Stimulated activated CD4-positive, alpha-beta T cell treated with anti-CD3 and anti-CD28 coated beads, Interleukin-4, amount 100 ng/mL, for 4 hours (primary cell): ENCODE results near the gene RNF26.
"Not testable (repeated sequence)": the region's sequence is repeated elsewhere in the genome, so short reads cannot be mapped to it uniquely, and the experiment has no call there.

Source experiments
- DNase-seq, 2 experiments: peaks; one replicate each; pipeline ENCODE4 v3.0.0-alpha.2; 2020

RNF26 gene

DNA sequence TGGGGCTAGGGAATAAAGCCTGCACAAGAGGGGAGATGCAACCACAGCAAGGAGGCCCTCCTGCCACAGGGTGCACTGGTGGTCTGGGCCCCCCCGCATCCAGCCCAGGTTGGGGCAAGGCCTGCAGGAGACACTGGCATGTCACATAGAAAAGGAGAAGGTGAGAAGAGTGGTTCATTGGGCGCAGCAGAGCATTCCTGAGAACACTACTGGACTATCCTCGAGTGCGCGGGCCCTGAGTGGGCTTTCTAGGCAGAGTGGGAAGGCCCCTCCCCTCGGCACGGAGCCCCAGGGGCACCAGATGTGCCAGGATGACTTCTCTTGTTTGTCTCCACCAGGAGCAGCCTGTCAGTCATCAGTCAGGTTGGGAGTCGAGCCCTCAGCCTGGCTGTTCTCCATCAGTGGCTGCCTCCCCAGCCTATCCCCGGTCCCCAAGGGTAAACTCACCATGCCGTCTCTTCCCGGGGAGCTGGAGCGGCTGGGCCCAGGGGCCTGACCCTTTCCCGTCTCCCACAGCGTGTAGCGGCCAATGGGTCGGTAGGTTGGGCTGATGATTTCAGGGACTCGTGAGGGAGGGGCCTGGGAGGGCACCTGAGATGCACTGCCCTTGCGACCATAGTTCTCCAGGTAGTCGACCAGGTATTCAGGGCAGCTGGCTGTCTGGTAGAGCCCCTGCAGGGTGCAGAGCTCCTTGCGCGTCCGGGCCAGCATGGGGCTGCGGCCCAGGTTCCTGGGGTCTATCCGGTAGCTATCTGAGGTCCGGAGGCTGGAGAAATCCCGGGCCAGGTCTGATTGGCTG is 38.1 kb downstream of the RNF26 start:
- no peak for DNase-seq

DNA sequence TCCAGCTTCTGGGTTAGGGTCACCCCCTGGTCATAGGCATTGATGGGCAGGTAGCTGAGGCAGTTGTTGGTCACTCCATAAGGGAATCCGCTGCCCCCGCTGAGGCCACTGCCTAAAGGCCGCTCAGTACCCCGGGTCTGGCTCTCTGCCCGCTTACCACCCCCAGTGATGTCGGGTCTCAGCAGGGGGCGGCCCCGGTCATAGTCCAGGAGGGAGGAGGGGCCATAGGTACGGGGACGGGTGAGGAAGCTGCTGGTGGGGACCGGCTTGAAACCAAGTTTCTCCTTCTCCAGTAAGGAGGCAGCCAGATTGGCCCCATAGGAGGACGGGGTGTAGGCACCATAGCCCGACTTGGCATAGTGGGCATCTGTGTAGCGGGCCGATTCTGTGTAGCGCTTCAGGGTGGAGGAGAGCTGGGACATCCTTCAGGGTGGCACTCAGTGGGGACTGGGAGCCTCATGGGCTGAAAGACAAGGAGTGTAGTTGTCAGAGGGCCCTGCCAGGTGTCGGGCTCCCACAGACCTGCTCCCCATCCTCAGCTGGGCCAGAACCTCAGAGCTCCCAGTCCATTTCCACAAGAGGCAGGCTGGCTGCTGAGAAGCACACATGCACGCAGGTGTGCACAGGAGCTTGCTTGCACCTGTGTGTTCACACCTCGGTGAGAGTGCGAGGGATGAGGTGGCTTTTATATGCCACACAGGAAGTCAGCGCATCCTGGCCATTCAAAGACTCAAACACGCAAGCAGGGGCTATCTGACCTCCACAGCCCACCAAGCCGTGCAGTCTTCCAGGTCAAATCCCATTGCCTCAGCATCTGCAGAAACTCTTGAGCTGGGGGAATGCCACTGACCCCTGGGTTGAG is 39.0 kb downstream of the RNF26 start:
- DNase-seq: no peak

DNA sequence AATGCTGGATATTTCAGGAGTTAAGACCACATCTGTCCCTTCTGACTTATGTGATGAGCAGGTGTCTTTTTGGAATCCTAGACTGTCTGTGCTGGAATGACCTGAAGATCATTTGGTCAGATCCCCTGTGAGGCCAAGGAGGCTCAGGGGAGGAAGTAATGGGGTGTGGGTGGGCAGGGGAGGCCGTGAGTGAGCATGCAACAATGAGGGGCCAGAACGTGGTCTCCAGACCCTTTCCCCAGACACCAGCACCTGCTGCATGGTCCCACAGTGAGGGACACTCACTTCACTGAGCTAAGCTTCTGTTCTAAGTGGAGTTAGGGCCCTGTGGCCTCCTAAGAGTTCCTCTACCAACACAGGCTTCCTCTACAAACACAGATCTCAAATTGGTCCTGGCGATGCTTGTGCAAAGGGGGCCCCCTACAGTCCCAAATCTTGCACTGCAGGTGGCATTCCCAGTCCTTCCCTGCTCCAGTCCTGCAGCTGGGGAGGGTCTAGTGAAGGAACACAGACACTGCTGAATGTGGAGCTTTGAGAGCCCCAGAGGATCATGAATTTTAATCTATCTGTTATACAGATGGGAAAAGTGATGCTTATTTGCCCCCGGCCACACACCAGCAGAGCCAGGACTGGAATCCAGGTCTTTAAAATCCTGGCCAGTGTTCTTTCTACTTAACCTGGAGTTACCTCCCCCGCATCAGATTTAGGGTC is 39.7 kb downstream of the RNF26 start:
- peak; percentile 14 to 34 for DNase-seq

DNA sequence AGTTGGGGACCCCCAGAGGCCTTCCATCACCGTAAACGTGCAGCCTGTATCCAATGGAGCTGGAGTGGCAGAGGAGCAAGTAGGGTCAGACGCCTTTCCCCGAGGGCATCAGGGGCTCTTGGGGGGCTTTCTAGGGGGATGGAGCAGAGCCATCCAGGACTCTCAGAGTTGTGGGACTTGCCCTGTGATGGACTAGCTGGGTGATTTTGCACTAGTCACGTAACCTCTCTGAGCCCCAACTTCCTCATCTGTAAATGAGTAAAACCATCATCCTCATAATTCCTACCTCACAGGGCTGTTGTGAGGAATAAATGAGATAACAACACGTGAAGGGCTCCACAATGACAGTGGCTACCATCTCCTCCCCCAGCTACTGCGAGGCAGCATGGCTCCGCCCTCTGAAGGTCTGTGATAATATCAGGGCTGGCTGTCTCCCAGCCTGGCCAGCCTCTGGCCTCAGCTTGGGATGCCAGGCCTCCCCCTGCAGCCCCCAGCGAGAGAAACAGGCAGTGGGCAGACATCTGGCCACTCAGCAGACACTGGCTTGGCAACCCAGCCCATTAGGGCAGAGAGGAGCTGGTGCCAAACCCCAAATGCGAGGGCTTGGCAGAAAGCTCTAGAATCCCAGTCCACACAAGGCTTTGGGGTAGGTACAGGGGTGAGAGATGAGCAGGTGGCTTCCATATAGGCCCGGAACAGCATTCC is 40.5 kb downstream of the RNF26 start:
- DNase-seq: no peak

DNA sequence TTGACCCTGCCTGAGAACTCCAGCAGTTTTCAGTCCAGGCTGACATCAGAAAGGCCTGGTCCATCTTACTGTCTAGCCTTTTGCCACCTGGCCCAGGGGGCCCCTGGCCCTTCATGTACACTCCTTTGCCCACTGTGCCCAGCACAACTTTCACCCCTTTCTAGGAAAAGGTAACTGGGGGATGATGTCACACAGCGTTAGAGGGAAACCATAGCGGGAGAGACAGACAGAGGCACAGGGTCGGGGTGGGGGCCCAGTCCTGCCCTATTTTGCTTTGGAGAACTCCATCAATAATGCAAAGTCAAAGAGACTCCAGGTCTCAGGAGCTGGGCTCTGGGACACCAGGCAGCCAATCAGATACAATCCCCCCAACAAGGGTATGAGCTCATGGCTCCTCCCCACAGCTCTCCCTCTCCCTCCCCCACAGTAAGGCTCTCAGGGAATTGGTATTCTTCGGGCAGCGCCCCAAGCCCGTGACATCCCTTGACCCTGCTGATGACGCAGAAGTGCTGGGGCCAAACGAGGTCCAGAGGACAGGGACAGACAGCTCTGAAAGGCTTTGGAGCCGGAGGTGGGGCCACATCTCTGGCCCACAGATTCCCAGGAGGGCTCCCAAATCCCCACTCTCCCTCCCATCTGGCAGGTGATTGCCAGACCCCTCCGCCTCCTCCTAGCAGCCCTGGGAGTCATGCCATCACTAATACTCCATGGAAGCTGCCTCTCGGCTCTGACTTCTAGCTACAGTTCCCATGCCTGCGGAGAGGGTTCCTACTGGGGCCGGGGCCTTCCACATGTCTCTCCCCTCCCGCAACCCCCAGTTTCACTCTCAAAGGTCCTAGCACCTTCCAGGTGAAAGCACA is 41.2 kb downstream of the RNF26 start:
- DNase-seq: no peak

DNA sequence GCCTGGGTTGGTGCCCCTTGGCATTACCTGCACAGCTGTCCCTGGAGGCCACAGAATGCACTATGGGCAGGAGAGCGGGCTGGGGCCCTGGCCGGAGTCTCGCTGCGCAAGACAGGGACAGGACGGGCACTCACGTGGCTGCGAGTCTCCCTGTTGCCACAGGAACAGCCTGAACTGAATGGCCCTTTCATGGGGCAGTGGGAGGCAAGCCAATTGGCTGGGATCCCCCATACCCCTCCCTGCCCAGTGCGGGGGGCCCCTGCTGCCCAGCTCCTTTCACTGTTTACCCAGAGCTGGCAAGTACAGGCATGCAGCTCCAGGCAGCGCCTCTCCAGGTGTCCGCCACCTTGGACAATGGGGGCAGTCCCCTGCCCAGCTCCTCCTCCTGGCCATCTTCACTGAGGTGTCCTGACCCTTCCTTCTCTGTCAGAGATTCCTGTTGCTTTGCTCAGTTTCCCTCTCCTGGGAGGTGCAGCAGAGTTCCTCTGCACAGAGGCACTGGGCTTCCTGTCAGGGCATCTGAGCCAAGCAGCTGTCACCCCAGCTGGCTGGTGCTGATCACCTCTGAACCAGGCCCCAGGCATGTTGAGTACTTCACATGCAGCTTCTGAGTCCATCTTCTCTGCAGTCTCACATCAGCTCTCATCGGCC is 42.0 kb downstream of the RNF26 start:
- DNase-seq: no peak

DNA sequence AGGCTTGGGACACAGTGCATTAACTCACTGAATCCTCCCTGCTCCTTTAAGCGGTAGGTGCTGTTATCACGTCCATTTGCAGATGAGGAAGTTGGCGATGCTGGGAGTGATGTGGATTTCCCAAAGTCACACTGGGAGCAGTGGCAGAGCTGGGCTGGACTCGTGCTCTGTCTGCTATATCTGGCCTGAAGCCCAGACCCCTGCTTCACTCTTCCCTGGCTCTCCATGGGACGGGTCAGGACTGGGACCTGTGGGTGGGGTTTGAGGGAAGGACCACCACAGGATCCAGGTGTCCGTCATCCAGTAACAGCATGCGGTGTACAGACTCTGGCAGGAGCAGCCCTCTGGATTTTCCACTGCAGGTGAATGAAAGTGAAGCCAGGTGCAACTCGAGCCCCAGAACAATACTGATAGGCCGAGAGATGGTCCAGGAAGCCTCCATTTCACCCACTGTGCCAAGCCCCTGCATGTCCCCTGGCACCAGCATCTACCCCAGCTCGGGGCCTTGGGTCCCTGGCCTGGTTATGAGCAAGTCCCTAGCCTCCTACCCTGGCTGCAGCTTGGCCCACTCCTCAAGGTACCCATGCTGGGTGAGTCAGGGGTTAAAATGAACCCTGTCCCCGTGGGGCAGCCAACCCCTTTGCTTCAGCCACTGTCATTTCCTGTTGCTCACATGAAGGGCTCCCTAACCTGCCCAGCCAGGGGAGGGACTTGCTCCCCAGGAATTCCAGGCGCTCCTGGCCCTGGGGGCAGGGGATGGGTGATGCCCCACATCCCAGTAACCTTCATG is 43.0 kb downstream of the RNF26 start:
- no peak for DNase-seq

DNA sequence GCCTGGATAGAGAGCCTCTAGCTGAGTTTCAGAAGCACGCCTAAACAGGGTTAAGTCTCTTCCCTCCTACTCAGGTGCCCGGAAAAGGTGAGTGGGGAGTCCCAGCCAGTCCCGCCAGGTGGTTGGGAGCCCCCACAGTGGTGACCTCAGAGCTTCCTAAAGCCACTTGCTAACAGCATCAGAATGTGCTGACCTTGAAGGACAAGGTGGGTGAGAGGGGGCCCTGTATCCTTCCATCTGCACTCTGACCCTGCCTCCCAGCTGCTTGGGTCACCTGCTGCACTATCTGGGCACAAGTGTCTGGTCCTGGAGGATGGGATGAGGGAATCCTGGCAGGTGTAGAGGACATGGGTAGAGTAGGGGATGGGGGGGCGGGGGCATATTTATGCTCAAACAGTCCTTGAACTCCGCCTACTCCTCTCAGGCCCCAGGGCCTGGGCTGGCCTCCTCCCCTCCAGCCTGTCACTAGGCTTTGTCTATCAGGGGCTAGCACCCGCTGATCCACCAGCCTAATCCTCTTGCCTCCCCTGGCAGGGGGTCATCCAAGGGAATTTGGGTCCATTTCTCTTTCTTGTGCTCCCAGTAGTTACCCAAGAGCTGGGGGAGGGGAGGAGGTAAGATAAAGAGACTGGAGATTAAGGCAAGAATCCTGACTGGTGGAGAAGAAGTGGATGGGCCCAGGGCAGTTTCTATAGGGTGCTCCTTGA is 43.8 kb downstream of the RNF26 start:
- DNase-seq: no peak

DNA sequence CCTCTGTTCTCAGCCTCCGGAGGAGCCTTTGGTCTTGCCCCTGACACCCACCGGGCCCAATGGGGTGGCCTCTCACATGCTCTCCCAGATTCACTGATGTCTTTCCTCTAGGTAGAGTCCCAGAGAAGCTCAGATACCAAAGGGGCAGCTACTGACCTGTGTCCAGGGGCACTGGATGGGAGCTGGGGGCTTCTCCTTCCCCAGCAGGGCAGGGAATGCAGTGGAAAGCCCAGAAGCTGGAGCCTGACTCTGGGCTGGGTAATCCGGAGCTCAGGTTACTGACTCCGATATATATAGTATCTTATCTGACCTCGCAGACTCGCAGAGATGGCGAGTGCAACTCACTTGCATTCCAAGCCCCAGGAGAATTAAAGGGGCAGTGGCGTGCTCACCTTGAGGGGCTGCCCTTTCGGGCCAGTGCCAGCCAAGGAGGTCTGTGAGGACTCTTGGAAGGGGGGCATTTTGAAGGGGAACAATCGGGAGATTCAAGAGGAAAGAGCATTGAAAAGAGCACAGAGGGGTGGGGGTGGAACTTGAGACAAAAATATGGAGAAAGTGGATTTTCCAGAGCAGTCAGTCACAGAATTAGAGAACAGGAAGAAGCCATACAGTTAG is 44.6 kb downstream of the RNF26 start:
- no peak for DNase-seq

DNA sequence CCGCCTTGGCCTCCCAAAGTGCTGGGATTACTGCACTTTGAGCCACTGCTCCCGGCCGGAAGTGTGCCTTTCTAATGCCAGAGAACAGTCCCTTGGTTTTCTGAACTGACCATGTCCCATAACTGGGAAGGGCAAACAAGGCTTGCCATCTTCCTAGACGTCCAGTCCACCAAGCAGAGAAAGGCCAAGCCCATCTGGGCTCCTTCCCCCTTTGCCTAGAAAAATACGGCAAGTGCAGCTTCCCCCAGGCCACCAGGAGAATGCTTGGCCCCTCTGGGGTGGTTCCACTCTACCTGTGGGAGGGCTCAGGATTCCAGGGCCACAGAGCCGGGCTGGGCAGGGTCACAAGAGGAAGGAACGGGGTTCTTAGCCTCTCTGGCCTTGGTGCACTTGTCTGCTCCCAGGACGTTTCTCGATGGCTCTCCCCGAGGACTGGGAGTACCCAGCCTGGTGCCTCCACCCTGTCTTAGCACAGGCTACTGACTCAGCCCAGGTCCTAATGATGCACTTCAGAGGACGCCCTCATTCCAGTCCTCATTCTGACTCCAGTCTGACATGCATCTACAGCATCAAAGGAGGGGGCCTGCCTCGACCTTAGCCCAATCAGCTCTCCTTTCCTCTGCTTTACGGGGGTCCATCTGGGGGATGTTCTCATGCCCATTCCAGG is 46.0 kb downstream of the RNF26 start:
- no peak for DNase-seq

DNA sequence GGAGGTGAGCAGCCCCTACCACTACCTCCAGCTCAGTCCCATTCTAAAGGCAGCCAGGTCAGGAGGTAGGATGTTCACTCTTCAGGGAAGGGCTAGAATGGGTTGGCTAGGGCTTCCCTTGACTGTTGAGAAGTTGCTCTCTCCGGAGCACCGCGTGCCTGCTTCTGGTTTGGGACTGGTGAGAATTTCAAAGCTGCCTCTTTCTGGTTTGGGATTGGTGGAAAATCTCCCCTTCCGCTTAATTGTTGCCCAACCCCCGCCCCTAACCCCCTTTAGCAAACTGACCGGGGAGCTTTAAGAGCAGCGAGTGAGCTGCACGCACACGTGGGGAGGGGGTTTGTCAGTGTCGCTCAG is 46.5 kb downstream of the RNF26 start:
- DNase-seq: no peak

DNA sequence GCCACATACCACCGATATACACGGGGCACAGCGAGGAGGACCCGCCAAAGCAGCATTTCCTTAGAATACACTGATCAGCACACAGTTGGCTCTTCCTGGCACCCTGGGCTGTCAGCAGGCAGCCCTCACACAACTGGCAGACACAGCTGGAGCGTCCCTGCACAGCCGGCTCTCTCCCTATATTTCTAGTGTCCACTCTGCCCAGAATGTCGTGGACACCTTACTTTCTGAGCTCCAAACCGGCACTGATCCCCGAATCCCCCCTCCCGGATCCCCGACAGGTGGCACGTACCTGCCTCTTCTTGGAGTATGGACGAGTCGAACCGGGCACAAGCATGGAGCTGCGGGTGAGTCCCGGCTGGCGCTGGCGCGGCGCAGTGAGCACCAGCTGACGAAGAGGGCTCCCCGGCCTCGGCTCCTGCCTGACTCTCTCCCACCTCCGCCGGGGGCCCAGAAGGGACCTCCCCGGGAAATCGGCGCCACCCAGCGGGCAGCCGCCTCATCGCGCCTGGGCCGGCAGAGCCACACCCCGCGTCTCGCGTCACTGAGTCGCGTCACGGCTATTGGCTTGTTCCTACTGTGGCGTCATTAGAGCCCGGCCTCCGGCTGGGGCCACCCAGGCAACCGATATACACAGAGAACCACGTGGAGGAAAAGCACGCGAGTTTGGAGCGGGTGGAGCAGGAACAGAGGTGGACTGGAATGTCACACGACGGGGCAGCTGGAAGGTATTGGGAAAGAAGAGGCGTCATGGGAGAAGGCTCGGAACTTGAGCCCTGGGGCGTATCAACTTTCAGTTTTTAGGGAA is 47.1 kb downstream of the RNF26 start, which contains the start of gene USP2:
USP2 (minus strand) TSS at position 510 of the 808 bp plus-strand sequence. CDS start 8,210 bp downstream, outside the sequence.
- DNase-seq: peak; percentile 97

DNA sequence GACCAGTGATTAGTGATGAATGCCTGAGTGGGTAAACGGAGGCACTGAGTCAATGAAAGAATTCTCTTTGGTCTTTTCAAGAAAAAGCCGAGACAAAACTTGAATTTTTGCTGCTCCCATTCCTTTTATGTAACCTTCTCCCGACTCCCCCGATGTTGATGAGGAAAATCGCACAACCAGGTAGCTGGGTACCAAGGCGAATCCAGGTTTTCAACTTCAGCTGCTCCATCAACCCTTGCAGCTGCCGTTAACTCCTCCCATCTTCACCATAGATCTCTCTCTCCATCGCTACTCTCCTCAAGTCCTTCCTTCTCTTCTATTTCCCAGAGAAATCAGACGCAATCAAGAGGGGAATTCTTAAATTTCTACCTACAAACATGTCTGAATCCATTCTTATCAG is 47.8 kb downstream of the RNF26 start:
- DNase-seq: no peak

DNA sequence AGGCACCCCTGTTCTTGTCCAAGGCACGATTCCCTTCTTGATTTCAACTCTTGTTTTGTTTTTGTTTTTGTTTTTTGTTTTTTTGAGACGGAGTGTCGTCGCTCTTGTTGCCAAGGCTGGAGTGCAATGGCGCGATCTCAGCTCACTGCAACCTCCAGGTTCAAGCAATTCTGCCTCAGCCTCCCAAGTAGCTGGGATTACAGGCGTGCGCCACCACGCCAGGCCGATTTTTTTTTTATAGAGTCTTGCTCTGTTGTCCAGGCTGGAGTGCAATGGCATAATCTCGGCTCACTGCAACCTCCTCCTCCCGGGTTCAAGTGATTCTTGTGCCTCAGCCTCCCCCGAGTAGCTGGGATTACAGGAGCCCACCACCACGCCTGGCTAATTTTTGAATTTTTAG is 48.2 kb downstream of the RNF26 start:
- not testable (repeated sequence) for DNase-seq

DNA sequence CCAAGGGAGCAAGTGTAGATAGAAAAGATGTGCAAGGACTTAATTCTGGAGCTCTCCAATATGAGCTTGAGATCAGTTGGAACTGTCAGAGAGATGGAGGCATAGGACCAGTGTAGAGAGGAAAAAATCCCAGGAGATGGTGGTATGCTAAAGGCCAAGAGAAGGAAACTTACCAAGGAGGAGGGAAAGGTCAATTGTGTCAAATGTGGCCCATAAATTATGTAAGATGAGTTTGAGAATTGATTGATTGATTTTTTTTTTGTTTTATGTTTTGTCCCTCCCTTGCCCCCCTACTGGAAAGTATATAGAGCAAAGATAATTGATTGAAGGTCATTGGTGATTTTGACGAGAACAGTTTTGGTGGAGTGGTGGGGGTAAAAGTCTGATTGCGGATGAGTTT is 50.0 kb downstream of the RNF26 start:
- no peak for DNase-seq
